Activated T-helper 1 cell treated with Interleukin-2 at 50 U/mL for 16 hours (primary cell): ENCODE results near the gene CDRT15.
"Not testable (repeated sequence)": the region's sequence is repeated elsewhere in the genome, so short reads cannot be mapped to it uniquely, and the experiment has no call there.

Experiments used
- DNase-seq: peaks from one replicate; pipeline ENCODE4 v3.0.0-alpha.2; 2020; ENCODE audit warnings: low read depth

The CDRT15 gene

DNA sequence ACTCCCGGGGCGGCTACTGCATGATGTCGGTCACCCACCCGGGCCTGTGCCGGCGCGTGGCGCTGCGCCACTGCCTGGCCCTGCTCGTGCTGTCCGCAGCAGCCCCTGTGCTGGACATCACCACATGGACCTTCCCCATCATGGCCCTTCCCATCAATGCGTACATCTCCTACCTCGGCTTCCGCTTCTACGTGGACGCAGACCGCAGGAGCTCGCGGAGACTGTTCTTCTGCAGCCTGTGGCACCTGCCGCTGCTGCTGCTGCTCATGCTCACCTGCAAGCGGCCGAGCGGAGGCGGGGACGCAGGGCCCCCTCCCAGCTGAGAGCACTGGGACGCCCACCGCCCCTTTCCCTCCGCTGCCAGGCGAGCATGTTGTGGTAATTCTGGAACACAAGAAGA lies 29.8 kb downstream of the CDRT15 start:
- no peak for DNase-seq

- peak; percentile 74 for DNase-seq
Measured at GRCh38 chr17:14205992-14206461, 30.6 kb downstream of the CDRT15 start.

DNA sequence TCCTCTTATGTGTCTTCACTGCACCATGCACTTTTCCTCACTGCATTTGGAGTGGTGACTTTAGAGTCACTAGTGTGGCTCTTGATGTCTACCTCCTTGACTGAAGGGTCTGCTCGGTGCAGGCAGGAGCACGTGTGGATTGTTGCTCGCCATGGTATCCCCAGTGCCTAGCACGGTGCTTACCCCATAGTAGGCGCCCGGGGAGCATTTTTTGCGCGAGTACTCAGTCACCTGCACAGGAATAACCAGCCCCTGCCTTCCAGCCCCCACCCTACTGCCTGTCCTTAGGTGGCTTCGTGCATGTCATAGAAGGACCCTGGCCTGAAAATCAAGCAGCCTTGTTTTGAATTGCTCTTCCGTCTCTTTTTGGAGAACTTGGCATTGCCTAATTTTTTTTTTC lies 31.3 kb downstream of the CDRT15 start:
- DNase-seq = no peak

DNA sequence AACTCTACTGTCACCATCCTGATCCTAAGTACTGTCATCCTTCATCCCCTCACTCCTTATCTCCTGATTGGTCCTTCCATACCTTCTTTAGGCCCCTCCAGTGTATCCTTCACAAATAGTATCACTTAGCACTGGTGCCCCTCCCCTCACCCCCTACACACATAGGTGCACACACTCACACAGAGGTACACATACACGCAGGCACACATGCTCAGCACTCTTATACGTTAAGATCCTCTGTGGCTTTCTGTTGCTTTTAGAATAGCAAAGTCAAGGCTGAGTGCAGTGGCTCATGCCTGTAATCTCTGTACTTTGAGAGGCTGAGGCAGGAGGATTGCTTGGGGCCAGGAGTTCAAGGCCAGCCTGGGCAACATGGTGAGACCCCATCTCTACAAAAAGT lies 32.1 kb downstream of the CDRT15 start:
- no peak for DNase-seq

DNA sequence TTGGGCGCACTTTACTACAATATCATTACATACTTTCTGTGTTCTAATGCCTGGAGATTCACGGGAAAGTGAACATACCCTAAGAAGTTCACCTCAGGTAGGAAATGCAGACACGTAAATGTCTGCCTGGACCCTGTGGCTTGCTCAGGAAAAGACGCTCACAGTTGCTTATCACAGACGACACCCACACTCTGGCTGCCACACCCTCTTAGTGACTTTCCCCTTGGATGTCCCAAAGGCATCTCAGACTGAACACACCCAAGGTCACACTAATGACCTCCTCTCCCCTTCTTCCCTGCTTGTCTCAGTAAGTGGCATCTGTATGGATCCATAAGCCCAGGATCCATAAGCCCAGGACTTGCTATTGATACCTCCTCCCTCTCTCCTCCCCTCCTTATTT lies 32.6 kb downstream of the CDRT15 start:
- no peak for DNase-seq

DNA sequence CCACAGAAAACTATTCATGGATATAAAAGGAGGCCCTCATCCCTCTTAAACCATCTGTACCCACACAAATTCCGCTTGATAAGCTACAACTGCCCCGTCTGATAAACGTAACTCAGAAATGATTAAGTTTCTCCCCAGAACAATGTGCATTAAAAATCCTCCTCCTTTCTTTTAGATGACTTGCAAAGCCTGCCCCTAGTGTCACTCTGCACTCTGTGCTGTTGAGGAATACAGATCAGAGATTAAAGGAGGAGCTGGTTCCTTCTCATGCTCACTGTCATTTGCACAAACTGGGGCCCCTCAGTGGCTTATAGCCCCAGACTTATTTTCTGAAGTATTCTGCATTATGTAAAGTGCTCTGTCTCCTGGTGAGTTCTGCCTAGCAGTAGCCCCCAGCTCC lies 33.3 kb downstream of the CDRT15 start:
- DNase-seq = no peak

- DNase-seq = no peak
Measured at GRCh38 chr17:14202388-14203166, 34.1 kb downstream of the CDRT15 start.

- DNase-seq = no peak
Measured at GRCh38 chr17:14201988-14202380, 34.7 kb downstream of the CDRT15 start.

- DNase-seq = peak; percentile 52
Measured at GRCh38 chr17:14201021-14201987, 35.4 kb downstream of the CDRT15 start.

DNA sequence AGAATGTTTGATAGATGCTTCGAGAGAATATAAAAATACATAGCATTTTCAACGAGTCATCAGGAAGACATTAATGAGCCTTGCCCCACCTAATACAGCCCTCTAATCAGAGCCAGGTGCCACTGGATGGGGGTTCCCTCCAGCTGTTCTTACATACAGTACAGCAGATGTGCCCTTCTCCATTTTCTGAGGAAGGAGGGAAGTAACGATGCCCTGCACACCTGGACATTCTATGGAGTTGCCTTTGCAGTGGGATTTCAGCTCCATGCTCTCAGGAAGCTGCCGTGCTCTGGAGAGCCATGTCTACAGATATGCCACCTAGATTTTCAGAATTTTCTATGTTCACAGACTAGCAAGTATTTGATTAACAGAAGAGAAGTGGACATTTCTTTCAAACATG lies 36.3 kb downstream of the CDRT15 start:
- no peak for DNase-seq

DNA sequence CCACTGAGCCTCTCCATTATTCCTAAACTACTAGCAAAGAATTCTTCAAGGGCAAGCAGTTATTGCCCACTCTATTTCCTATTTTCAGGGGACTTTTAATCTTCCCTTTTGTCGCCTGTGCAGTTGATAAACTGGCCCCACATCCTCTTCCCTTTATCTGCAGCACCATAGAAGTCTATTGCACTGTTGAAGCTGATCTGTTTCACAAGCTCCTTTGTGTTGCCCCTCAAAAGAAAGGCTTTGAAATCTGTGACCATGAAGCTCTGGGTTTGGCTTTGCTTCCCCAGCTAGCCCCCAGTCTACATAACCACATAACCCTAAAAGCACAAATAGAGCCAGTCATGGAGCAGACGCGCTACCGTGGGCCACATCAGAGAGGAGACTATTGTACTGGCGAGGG lies 37.1 kb downstream of the CDRT15 start:
- no peak for DNase-seq

GRCh38 chr17:14198575-14198974 lies 38.1 kb downstream of the CDRT15 start:
- DNase-seq = no peak

DNA sequence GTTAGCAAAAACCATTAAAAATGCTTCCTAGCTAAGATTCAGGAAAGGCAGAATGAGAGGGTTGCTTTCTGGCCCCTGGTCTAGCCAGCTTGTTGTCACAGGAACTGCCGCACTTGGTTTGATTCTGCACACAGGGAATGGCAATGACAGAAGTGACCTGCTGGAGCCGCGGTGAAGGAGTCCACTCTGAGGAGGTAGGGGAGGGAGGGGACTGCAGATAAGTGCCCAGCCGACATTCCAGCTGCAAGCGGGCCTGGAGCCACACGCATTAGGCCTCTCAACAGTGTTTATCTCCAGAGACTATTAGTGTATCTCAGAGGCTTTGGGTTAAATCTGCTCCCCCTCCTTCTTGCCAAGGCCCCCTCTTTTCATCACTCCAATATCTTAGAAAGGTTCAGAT lies 38.6 kb downstream of the CDRT15 start:
- no peak for DNase-seq

GRCh38 chr17:14197586-14197985 lies 39.1 kb downstream of the CDRT15 start:
- DNase-seq = peak; percentile 35

- no peak for DNase-seq
Measured at GRCh38 chr17:14197057-14197456, 39.6 kb downstream of the CDRT15 start.

DNA sequence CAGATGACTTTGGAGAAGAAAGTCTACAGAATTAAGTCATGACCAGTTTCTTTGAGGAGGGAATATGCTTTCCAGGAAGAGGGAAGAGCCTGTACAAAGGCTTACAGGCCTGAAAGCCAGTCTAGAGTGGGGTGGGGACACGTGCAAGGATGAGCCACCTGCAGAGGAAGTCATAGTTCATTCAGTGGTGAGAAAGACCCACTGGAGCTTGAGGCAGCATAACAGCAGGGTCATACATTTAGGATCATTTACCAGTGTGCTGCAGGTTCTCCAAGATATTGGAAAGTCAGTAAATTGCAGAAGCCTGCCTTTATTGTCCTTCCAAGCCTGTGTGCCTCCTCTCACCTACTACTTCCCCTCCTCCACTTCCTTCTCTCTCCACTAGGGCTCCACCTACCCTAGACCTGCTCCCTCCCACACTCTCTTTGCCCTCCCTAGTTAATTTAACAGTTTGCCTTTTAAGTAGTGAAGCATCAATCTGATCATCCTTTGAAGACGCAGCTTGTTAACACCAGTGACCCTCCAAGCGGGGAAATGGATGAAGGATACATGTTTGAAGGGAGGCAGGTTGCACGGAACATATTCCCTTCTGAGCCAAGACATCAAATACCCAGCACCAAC lies 40.2 kb downstream of the CDRT15 start:
- DNase-seq = no peak

- DNase-seq = not testable (repeated sequence)
Measured at GRCh38 chr17:14192636-14193344, 43.9 kb downstream of the CDRT15 start.

GRCh38 chr17:14192039-14192438 lies 44.6 kb downstream of the CDRT15 start:
- not testable (repeated sequence) for DNase-seq

DNA sequence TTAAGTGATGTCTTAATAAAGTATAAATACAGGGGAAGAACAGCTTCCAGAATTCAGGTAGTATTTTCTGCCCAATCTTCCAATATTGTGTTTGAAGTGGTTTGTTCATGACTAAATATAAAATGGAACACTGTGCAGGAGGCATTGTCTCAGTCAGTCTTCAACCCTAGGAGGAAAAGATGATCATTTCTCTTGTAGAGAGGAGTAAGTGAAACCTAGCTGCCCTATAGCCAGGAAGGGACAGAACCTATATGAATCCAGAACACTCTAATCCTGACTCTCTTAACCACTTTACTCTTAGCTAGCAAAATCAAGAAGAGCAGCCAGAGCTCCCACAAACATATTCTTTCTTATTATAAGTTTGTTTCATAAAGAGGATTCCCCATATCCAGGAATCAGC lies 45.2 kb downstream of the CDRT15 start:
- not testable (repeated sequence) for DNase-seq

DNA sequence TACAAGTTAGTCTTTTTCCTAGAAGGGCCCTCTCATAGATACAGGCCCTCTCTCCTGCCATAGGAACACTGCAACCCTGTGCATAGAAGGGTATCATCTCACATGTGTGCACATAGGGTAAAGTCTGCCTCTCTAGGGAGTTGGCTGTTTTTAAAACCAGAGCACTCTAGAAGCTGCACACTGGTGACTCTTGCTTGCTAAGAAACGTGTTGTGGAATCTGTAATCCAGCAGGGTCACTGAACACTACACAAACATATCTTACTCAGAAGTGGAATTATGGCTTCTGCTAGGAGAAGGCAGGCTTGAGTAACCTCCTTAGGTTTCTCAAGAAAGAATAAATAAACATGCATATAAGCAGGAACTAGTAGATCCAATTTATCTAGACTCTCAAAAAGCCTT lies 45.9 kb downstream of the CDRT15 start:
- DNase-seq = not testable (repeated sequence)

- not testable (repeated sequence) for DNase-seq
Measured at GRCh38 chr17:14186443-14186842, 50.2 kb downstream of the CDRT15 start.
